ENCODE data around the gene ADAM23.
A peak's percentile ranks its signal among the peaks of the same experiment; 100 is the strongest.

The ADAM23 gene

DNA sequence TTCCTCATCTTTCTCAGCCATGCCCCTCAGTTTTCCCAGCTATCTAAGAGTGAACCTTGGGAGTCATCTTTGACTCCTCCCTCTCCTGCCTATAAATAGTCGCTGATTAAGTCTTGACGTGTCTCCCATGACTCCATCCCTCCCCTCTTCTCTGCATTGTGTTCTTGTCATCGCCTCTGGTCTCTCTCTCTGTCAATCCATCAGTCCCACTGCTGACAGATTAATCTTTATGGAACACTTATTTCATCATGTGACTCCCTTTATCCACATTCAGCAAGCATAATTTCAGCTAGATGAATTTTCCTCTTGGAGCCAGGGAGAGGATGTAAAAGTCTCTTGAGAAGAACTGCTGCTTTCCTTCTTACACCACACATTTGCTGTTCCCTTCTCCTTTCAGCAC is 9.4 kb downstream of the ADAM23 start:
- DNase-seq (ENCODE audit: low spot score) = no peak
- no peak for TF ChIP-seq CTCF (IDR thresholded peaks at IDR 0.05; ENCODE audit: borderline replicate concordance, control extremely low read depth, extremely low read depth, insufficient read depth, missing control alignments)
- in situ Hi-C loops (cut with MboI; ENCODE audit: low sequenced_read_pairs, unreplicated experiment) = no loop called here

- no peak for DNase-seq (ENCODE audit: low spot score)
- no peak for TF ChIP-seq CTCF (IDR thresholded peaks at IDR 0.05; ENCODE audit: borderline replicate concordance, control extremely low read depth, extremely low read depth, insufficient read depth, missing control alignments)
- in situ Hi-C loops (cut with MboI; ENCODE audit: low sequenced_read_pairs, unreplicated experiment) = no loop called here
These were observed 12.9 kb downstream of the ADAM23 start for GRCh38 chr2:206456078-206456754.

DNA sequence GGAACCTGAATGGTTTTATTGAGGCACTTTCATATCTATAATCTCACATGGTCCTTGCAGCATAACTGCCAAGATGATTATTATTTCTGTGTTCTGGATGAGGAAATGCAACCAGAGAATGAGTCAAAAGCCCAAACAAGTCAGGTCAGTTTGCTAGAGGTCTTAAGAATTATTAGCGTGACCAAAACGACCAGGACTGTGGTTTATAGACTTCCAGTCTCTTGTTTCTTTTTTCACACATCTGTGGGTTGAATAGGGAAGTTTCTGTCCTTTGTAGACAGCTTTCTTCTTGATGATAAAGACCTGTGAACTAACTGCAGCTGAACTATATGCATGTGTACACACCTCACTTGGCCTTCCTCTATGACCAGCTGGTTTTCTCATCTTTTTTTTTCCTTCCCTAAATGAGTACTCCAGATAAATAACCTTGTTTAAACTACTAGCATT is 13.9 kb downstream of the ADAM23 start:
- no peak for TF ChIP-seq CTCF (IDR thresholded peaks at IDR 0.05; ENCODE audit: borderline replicate concordance, control extremely low read depth, extremely low read depth, insufficient read depth, missing control alignments)
- in situ Hi-C loops (cut with MboI; ENCODE audit: low sequenced_read_pairs, unreplicated experiment) = no loop called here
- DNase-seq (ENCODE audit: low spot score) = peak; percentile 29

GRCh38 chr2:206462240-206462854 is 19.0 kb downstream of the ADAM23 start:
- TF ChIP-seq CTCF (IDR thresholded peaks at IDR 0.05; ENCODE audit: borderline replicate concordance, control extremely low read depth, extremely low read depth, insufficient read depth, missing control alignments) = no peak
- no peak for DNase-seq (ENCODE audit: low spot score)

DNA sequence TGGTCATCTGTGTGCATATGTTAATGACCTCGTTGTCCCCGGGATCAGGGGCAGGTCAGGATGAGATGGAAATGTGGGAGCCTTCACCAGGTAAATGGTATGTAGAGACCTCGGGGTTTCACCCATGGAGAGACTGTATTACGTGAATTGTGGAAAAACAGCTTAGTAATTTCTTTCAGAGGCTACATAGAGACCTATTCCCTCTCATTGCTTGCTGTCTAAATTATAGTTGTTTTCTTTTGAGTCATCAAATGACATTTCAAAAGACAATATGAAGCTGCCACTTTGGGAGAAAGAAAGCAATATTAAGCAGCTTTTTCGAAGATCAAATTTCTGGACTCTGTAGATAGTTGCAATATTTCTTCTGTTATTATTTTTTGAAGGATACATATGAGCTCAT is 20.4 kb downstream of the ADAM23 start:
- DNase-seq (ENCODE audit: low spot score) = no peak
- in situ Hi-C loops (cut with MboI; ENCODE audit: low sequenced_read_pairs, unreplicated experiment) = no loop called here
- no peak for TF ChIP-seq CTCF (IDR thresholded peaks at IDR 0.05; ENCODE audit: borderline replicate concordance, control extremely low read depth, extremely low read depth, insufficient read depth, missing control alignments)

More at GRCh38 chr2:206462240-206462854, 19.0 kb downstream of the ADAM23 start:
- in situ Hi-C loops (cut with MboI; ENCODE audit: low sequenced_read_pairs, unreplicated experiment) = no loop called here

GRCh38 chr2:206464597-206464996 is 21.3 kb downstream of the ADAM23 start:
- no peak for DNase-seq (ENCODE audit: low spot score)
- in situ Hi-C loops (cut with MboI; ENCODE audit: low sequenced_read_pairs, unreplicated experiment) = no loop called here
- no peak for TF ChIP-seq CTCF (IDR thresholded peaks at IDR 0.05; ENCODE audit: borderline replicate concordance, control extremely low read depth, extremely low read depth, insufficient read depth, missing control alignments)
